HG03520 (cell line): Measurements from ENCODE around the gene CARD14.
"Not testable (repeated sequence)": the region's sequence is repeated elsewhere in the genome, so short reads cannot be mapped to it uniquely, and the experiment has no call there.

Source experiments
- ATAC-seq: cut with Tn5 transposase; IDR thresholded peaks from one replicate; pipeline ENCODE4 v1.9.1; 2021; ENCODE audit warnings: mild to moderate bottlenecking, moderate library complexity; ENCODE audit not compliant: unreplicated experiment

The CARD14 gene

DNA sequence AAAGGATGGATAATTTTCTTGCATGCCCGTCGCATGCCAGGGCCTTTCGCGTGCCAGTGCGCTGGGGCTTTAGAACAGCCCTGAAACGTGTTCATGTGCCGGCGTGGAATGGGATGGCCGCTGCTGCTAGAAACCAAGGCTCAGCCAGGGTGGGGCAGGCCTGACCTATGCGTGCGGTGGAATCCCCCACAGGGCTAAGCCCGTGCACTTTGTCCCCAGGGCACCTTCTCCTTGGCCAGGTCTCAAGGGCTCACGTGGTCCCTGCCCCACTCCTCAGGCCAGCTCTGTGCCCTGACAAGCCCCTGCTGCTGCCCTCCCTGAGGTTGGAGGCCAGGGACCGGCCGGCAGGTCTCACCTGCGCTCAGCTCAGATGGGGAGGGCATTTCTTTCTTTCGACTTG is 77.7 kb downstream of the CARD14 start:
- no peak for ATAC-seq

GRCh38 chr17:80248001-80248893 is 78.4 kb downstream of the CARD14 start:
- no peak for ATAC-seq

DNA sequence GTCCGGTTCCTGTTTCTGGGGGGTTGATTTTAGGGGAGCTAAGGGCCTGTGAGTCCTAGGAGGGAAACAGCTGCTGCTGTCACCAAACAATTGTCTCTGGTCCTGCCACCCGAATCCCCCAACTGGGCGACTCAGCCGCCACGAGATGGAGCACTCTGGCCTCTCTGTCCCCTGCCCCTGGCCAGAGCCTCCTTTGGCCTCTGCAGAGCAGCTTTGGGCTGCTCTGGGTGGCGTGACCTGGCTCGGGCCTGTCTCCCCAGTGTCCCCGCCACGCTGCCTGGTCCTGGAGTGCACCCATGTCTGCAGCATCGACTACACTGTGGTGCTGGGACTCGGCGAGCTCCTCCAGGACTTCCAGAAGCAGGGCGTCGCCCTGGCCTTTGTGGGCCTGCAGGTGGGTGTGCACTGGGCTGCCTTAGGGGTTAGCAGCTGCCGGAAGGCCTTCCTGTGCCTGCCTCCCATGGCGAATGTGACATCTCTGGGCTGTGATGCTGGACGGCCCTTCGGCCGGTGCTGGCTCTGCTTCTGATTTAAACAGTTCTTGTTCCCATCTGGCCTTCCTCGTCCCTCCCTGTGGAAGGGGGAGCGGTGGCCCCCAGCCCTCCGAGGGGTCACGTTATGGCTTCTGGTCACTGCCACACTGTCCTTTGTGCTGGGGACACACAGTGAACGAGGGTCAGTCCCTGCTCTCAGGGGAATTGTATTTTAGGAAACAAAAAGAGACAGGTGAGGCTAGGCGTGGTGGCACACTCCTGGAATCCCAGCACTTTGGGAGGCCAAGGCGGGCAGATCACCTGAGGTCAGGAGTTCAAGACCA is 79.3 kb downstream of the CARD14 start:
- no peak for ATAC-seq

- ATAC-seq: no peak
Measured at GRCh38 chr17:80251966-80252365, 82.1 kb downstream of the CARD14 start.

DNA sequence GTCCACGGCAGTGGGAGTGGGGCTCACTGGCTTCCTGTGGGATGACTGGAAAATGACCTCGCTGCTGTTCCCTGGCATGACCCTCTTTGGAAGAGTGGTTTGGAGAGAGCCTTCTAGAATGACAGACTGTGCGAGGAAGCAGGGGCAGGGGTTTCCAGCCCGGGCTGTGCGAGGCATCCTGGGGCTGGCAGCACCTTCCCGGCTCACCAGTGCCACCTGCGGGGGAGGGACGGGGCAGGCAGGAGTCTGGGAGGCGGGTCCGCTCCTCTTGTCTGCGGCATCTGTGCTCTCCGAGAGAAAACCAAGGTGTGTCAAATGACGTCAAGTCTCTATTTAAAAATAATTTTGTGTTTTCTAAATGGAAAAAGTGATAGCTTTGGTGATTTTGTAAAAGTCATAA is 83.0 kb downstream of the CARD14 start:
- ATAC-seq: no peak

- ATAC-seq: no peak
Measured at GRCh38 chr17:80253631-80254395, 84.0 kb downstream of the CARD14 start.

DNA sequence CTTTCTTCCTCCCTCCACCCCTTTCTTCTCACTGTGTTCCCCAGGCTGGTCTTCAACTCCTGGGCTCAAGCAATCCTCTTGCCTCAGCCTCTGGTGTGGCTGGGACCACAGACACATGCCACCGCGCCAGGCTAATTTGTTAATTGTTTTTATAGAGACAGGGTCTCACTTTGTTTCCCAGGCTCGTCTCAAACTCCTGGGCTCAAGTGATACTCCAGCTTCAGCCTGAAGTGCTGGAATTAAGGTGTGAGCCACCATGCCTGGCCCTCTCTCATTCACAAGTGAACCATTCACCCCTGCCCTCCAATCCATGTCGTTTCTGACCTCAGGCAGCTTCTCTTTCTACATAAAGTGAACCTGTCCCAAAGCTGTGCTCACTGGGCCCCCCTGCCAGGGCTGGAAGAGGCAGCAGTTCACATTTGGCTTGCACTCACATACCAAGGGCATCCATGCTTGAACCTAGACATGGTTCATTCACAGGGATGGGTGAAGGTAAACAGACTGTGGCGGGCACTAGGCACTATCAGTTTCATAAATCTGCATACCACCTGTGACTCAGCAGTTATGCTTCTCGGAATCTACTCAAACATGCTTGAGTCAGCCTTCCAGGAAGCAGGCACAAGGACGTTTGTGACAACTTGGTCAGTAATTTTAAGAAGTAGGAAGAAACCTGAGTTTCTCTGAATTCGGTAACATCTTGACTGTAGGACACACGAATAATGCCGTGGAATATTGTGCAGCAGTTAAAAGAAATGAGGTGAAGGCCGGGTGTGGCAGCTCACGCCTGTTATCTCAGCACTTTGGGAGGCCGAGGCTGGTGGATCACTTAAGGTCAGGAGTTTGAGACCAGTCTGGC is 84.8 kb downstream of the CARD14 start:
- ATAC-seq: peak; percentile 44

- no peak for ATAC-seq
Measured at GRCh38 chr17:80256034-80256350, 86.2 kb downstream of the CARD14 start.

DNA sequence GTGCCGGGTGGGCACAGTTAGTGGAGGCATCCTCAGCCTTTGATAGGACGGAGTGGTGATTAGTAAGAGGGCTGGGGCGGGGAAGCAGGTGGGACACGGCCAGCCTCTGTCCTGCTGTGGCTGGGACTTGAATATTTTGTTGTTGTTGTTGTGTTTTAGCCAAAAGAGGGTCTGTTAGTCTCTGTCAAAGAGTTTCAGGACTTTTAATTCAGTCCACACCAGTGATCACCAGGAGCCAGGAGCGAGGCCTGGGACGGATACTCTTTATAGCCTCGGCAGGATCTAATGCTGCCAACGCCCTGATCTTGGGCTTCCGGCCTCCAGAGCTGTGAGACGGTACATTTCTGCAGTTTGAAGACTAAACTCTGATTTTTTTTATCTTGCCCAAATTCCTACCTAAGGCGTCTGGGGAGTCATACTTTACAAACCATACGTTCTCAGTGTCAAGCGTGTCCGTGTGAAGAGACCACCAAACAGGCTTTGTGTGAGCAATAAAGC is 87.9 kb downstream of the CARD14 start:
- no peak for ATAC-seq

GRCh38 chr17:80258296-80258695 is 88.5 kb downstream of the CARD14 start:
- ATAC-seq: not testable (repeated sequence)
